Smooth muscle cell (in vitro differentiated cells): Measurements from ENCODE around the gene STAT4. TPM values are rescaled to one million over a fixed set of nuclear protein-coding genes. Genes with fewer than 3 reads are reported as not detected.

Experiments
- DNase-seq: peaks from one replicate; lab custom pipeline; 2025; ENCODE audit not compliant: unreplicated experiment; lab: John Stamatoyannopoulos, UW
- H2AFZ ChIP-seq: fragments of 200-600 bp; sonication (generic); 2 replicates; pipeline ENCODE4 v1.6.0; 2016; ENCODE audit warnings: antibody characterized with exemption, low read depth, mild to moderate bottlenecking
- H3F3A ChIP-seq: fragments of 200-600 bp; sonication (generic); 2 replicates; pipeline ENCODE4 v1.6.0; 2017; ENCODE audit warnings: antibody characterized with exemption, low read depth
- H3K27ac ChIP-seq: fragments of 200-600 bp; sonication (generic); 2 replicates; pipeline ENCODE4 v1.5.1; 2016; ENCODE audit warnings: low read depth, mild to moderate bottlenecking
- H3K27me3 ChIP-seq: fragments of 200-600 bp; sonication (generic); 2 replicates; pipeline ENCODE4 v1.6.1; 2016; ENCODE audit warnings: low read depth, mild to moderate bottlenecking
- H3K36me3 ChIP-seq: fragments of 200-600 bp; sonication (generic); 2 replicates; pipeline ENCODE4 v1.5.1; 2016; ENCODE audit warnings: low read depth
- H3K4me1 ChIP-seq: fragments of 200-600 bp; sonication (generic); 2 replicates; pipeline ENCODE4 v1.5.1; 2016; ENCODE audit warnings: low read depth
- H3K4me2 ChIP-seq: fragments of 200-600 bp; sonication (generic); 2 replicates; pipeline ENCODE4 v1.6.0; 2016; ENCODE audit warnings: mild to moderate bottlenecking
- H3K4me3 ChIP-seq: fragments of 200-600 bp; sonication (generic); 2 replicates; pipeline ENCODE4 v1.5.1; 2016; ENCODE audit warnings: mild to moderate bottlenecking
- H3K79me2 ChIP-seq: fragments of 200-600 bp; sonication (generic); 2 replicates; pipeline ENCODE4 v1.6.0; 2016; ENCODE audit warnings: low read depth, mild to moderate bottlenecking
- H3K9ac ChIP-seq: fragments of 200-600 bp; sonication (generic); 2 replicates; pipeline ENCODE4 v1.6.0; 2016; ENCODE audit warnings: low read depth
- H3K9me3 ChIP-seq: fragments of 200-600 bp; sonication (generic); replicated peaks from 2 replicates; pipeline ENCODE4 v1.5.1; 2016; ENCODE audit warnings: low read depth
- H4K20me1 ChIP-seq: fragments of 200-600 bp; sonication (generic); 2 replicates; pipeline ENCODE4 v1.6.0; 2016; ENCODE audit warnings: low read depth
- WGBS: methylation state at CpG from one replicate; pipeline ENCODE4 v1.1.7; 2016; ENCODE audit warnings: low lambda C conversion rate; 5-methylcytosine and 5-hydroxymethylcytosine counted together
- polyA plus RNA-seq: library from polyadenylated mRNA; unstranded; fragments of >200 nt; fragmentation: Nextera tagmentation; extraction: Ambion mirVana; gene quantifications from 2 replicates; pipeline ENCODE4 v1.2.1, GENCODE V29; 2016
- total RNA-seq: library from RNA; depleted of rRNA; stranded (reverse); fragments of >200 nt; gene quantifications from 2 replicates; pipeline ENCODE4 v1.2.3, GENCODE V29; 2014
- TF ChIP-seq, protein P1 (sequence below): fragments of 200-600 bp; sonication (generic); IDR thresholded peaks from 2 replicates; pipeline ENCODE4 v1.5.1; 2017; ENCODE audit warnings: borderline replicate concordance, mild to moderate bottlenecking, antibody characterized with exemption; ENCODE audit not compliant: insufficient read depth, poor library complexity, severe bottlenecking

STAT4 gene
- total and polyA plus RNA-seq, 2 experiments from 2014 or later = 0.89 to 8.4 TPM

- no peak for DNase-seq
- 89% methylated on average over 4 of the region's 4 CpGs for whole genome bisulfite sequencing
- H3K4me2 ChIP-seq = no peak overlapping the region
- no peaks in the 10 kb centered on the region for H3K79me2 ChIP-seq
- H3K27me3 ChIP-seq = no peaks in the 10 kb centered on the region
- no peak overlapping the region for H3K9ac ChIP-seq
- no peaks in the 10 kb centered on the region for H3K9me3 ChIP-seq
- H3K36me3 ChIP-seq = no peaks in the 10 kb centered on the region
- H3K4me1 ChIP-seq = no peaks in the 10 kb centered on the region
- no peak overlapping the region for H3K27ac ChIP-seq
- H4K20me1 ChIP-seq = no peaks in the 10 kb centered on the region
- TF ChIP-seq, protein P1, sequence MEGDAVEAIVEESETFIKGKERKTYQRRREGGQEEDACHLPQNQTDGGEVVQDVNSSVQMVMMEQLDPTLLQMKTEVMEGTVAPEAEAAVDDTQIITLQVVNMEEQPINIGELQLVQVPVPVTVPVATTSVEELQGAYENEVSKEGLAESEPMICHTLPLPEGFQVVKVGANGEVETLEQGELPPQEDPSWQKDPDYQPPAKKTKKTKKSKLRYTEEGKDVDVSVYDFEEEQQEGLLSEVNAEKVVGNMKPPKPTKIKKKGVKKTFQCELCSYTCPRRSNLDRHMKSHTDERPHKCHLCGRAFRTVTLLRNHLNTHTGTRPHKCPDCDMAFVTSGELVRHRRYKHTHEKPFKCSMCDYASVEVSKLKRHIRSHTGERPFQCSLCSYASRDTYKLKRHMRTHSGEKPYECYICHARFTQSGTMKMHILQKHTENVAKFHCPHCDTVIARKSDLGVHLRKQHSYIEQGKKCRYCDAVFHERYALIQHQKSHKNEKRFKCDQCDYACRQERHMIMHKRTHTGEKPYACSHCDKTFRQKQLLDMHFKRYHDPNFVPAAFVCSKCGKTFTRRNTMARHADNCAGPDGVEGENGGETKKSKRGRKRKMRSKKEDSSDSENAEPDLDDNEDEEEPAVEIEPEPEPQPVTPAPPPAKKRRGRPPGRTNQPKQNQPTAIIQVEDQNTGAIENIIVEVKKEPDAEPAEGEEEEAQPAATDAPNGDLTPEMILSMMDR = no peak
- no peak overlapping the region for H3K4me3 ChIP-seq
- no peaks in the 10 kb centered on the region for H3F3A ChIP-seq
- no peak overlapping the region for H2AFZ ChIP-seq
Observed at GRCh38 chr2:191126386-191127085, 24.3 kb downstream of the STAT4 start.

- no peaks in the 10 kb centered on the region for H3K27me3 ChIP-seq
- TF ChIP-seq, protein P1 = no peak
- no peak overlapping the region for H2AFZ ChIP-seq
- no peak overlapping the region for H3K4me3 ChIP-seq
- DNase-seq = no peak
- no peaks in the 10 kb centered on the region for H4K20me1 ChIP-seq
- H3K4me1 ChIP-seq = no peaks in the 10 kb centered on the region
- H3F3A ChIP-seq = no peaks in the 10 kb centered on the region
- no peak overlapping the region for H3K4me2 ChIP-seq
- no peaks in the 10 kb centered on the region for H3K79me2 ChIP-seq
- no peaks in the 10 kb centered on the region for H3K9me3 ChIP-seq
- 37% methylated on average over 2 of the region's 2 CpGs for WGBS
- no peaks in the 10 kb centered on the region for H3K36me3 ChIP-seq
- no peak overlapping the region for H3K27ac ChIP-seq
- no peak overlapping the region for H3K9ac ChIP-seq
Observed at GRCh38 chr2:191125646-191126045, 25.1 kb downstream of the STAT4 start.

GRCh38 chr2:191122638-191123294, 28.0 kb downstream of the STAT4 start:
- Histone ChIP-seq H3K9me3 (no peaks in the 10 kb centered on the region), H3K9ac (no peak overlapping the region), H2AFZ (no peak overlapping the region), H3K4me3 (no peak overlapping the region), H3K27me3 (no peaks in the 10 kb centered on the region), H4K20me1 (no peaks in the 10 kb centered on the region), H3K4me1 (no peaks in the 10 kb centered on the region), H3F3A (no peaks in the 10 kb centered on the region), H3K36me3 (no peaks in the 10 kb centered on the region), H3K27ac (no peak overlapping the region), H3K4me2 (no peak overlapping the region), H3K79me2 (no peaks in the 10 kb centered on the region)
- TF ChIP-seq, protein P1 = no peak
- DNase-seq = no peak
- 93% methylated on average over 2 of the region's 2 CpGs for WGBS
